ENCODE results near the gene FAF2.

- TF ChIP-seq EZH2 (IDR thresholded peaks at IDR 0.05; ENCODE audit: low read depth): no peak
- TF ChIP-seq CTCF (conservative IDR thresholded peaks at IDR 0.05): no peak
Measured at GRCh38 chr5:176503496-176503895, 55.3 kb downstream of the FAF2 start.
